ENCODE data around the gene ZNF423. TPM values are rescaled to one million over a fixed set of nuclear protein-coding genes. Genes with fewer than 3 reads are reported as not detected.

The ZNF423 gene
- total and polyA plus RNA-seq, 2 of the 13 experiments (the other 11 are each of a cell fraction or from before 2014, with no cell fraction given), result 0.07 to 0.31 TPM

DNA sequence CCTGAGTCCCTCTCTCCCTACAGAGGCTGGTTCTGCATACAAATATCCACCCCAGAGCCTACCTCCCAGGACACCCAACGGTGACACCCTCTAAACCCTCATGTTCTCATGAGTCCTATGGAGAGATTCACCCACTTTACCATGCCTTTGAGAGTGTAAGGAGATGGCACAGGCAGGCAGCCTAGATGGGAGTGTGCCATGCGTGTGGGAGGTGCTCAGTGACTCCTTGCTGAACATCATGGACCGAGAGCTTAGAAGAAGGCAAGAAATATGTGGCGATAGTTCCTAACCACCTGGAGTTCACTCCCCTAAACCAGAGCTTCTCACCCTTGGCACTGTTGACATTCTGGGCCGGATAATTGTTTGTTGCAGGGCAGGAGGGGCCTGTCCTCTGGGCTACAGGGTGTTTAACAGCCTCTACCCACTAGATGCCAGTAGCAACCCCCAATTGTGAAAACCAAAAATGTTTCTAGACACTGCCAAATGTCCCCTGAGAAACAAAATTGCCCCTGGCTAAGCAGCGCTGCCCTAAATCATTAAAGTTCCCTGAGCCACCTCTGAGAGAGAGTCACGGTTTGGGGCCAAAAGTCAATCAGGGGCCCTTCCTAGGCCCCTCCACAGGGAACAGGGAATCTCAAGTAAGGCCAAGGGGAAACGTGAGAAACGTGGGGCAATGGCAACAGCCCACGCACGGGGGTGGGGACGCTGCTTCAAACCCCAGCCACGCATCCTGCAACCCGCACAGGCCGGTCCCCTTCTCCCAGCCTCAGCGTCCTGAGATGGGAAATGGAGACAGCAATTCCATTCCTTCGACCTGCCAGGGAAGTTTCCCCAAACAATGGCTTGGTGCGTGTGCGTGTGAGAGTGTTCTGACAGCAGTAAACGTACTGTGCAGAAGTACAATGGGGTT, 415.5 kb downstream of the ZNF423 start:
- Histone ChIP-seq H3K4me1 (ENCODE audit: insufficient read depth, low read length) (no peaks in the 10 kb centered on the region), H3K9me3 (ENCODE audit: low read length) (no peaks in the 10 kb centered on the region), H3K79me2 (ENCODE audit: insufficient read depth, low read length) (no peaks in the 10 kb centered on the region), H3K4me3 (replicated peaks in 1 of 3; ENCODE audit: insufficient read depth in 1 of 3, low read depth in 2 of 3, low read length in 3 of 3) (no peak overlapping the region), H4K20me1 (ENCODE audit: insufficient read depth, low read length) (no peaks in the 10 kb centered on the region), H3K27ac (ENCODE audit: extremely low read length, insufficient read depth, low read length) (no peak overlapping the region), H3K4me2 (ENCODE audit: low read depth, low read length) (no peak overlapping the region), H3K36me3 (replicated peaks in 1 of 2; ENCODE audit: control insufficient read depth in 1 of 2, insufficient read depth in 2 of 2, low read length in 2 of 2) (no peaks in the 10 kb centered on the region), H3K9ac (ENCODE audit: insufficient read depth, low read depth, low read length) (no peak overlapping the region), H3K27me3 (ENCODE audit: control insufficient read depth in 1 of 2, insufficient read depth in 2 of 2, low read length in 2 of 2) (peaks cover 0 to 34% of the 10 kb centered on the region in 2 experiments; a peak in 3 of 5 replicates), H2AFZ (ENCODE audit: low read length) (no peak overlapping the region)
- TF ChIP-seq, protein P1, sequence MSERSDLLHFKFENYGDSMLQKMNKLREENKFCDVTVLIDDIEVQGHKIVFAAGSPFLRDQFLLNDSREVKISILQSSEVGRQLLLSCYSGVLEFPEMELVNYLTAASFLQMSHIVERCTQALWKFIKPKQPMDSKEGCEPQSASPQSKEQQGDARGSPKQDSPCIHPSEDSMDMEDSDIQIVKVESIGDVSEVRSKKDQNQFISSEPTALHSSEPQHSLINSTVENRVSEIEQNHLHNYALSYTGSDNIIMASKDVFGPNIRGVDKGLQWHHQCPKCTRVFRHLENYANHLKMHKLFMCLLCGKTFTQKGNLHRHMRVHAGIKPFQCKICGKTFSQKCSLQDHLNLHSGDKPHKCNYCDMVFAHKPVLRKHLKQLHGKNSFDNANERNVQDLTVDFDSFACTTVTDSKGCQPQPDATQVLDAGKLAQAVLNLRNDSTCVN (CRISPR knock-in tag; IDR thresholded peaks at IDR 0.05; ENCODE audit: borderline replicate concordance), result no peak
- TF ChIP-seq GABPA (IDR thresholded peaks at IDR 0.05; ENCODE audit: low read depth, low read length) (no peak), GABPA (CRISPR knock-in tag; IDR thresholded peaks at IDR 0.05; ENCODE audit: low read depth) (no peak), ZNF790 (CRISPR knock-in tag; IDR thresholded peaks at IDR 0.05; ENCODE audit: borderline replicate concordance) (no peak), KAT8 (CRISPR knock-in tag; IDR thresholded peaks at IDR 0.05) (no peak)
- intact Hi-C loops (cut with micrococcal nuclease; ENCODE audit: unreplicated experiment) (no loop called here), in situ Hi-C loops (cut with HindIII; ENCODE audit: extremely low pct_ligation_motif_present, low pct_unique_long_range_greater_than_20kb) (no loop called here)
- 22% methylated on average over 20 of the region's 20 CpGs for WGBS (ENCODE audit: low lambda C conversion rate)
- FAIRE-seq (no peak), DNase-seq (ENCODE audit: low spot score) (no peak), ATAC-seq (no peak)
- POLR2A ChIA-PET, result no interaction called here
- CTCF ChIA-PET (ENCODE audit: low intra/inter-chr PET ratio, low total read pairs), result no interaction called here
- no TSS peak for BruUV-seq (replicated peaks)

DNA sequence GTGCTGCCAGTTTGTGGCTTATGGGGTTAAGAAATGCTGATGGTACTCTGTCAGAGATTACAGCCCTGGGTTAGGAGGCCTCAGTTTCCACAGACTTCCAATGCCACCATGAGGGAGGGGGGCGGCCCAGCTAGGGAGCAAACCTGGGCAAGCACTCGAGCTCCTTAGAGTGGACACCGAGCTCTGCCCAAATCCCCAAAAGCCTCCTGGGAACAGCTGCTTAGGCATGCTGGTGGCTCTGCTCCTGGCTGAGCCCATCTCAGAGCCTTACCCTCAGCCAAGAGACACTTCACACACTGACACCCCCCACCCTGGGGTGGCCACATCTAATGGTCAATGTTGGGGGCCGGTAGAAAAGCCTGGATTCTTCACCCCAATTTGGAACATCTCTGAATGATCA, 416.2 kb downstream of the ZNF423 start:
- no peaks in the 10 kb centered on the region for H4K20me1 ChIP-seq (ENCODE audit: insufficient read depth, low read length)
- DNase-seq (ENCODE audit: low spot score) (no peak), FAIRE-seq (no peak), ATAC-seq (no peak)
- H3K4me3 ChIP-seq (replicated peaks in 1 of 3; ENCODE audit: insufficient read depth in 1 of 3, low read depth in 2 of 3, low read length in 3 of 3), result no peak overlapping the region
- no peak overlapping the region for H3K27ac ChIP-seq (ENCODE audit: extremely low read length, insufficient read depth, low read length)
- H3K9me3 ChIP-seq (ENCODE audit: low read length), result no peaks in the 10 kb centered on the region
- peaks cover 0 to 31% of the 10 kb centered on the region in 2 experiments; a peak in 3 of 5 replicates for H3K27me3 ChIP-seq (ENCODE audit: control insufficient read depth in 1 of 2, insufficient read depth in 2 of 2, low read length in 2 of 2)
- H3K4me1 ChIP-seq (ENCODE audit: insufficient read depth, low read length), result no peaks in the 10 kb centered on the region
- H2AFZ ChIP-seq (ENCODE audit: low read length), result no peak overlapping the region
- no peaks in the 10 kb centered on the region for H3K36me3 ChIP-seq (replicated peaks in 1 of 2; ENCODE audit: control insufficient read depth in 1 of 2, insufficient read depth in 2 of 2, low read length in 2 of 2)
- no TSS peak for BruUV-seq (replicated peaks)
- H3K9ac ChIP-seq (ENCODE audit: insufficient read depth, low read depth, low read length), result no peak overlapping the region
- H3K79me2 ChIP-seq (ENCODE audit: insufficient read depth, low read length), result no peaks in the 10 kb centered on the region
- intact Hi-C loops (cut with micrococcal nuclease; ENCODE audit: unreplicated experiment) (no loop called here), in situ Hi-C loops (cut with HindIII; ENCODE audit: extremely low pct_ligation_motif_present, low pct_unique_long_range_greater_than_20kb) (no loop called here)
- H3K4me2 ChIP-seq (ENCODE audit: low read depth, low read length), result no peak overlapping the region
- POLR2A ChIA-PET, result no interaction called here
- CTCF ChIA-PET (ENCODE audit: low intra/inter-chr PET ratio, low total read pairs), result no interaction called here
- WGBS (ENCODE audit: low lambda C conversion rate), result 20% methylated on average over 1 of the region's 4 CpGs
- TF ChIP-seq KDM3A (CRISPR knock-in tag; IDR thresholded peaks at IDR 0.05; ENCODE audit: low read depth) (no peak), ZNF33A (CRISPR knock-in tag; IDR thresholded peaks at IDR 0.05; ENCODE audit: borderline replicate concordance) (no peak), ZNF101 (CRISPR knock-in tag; IDR thresholded peaks at IDR 0.05; ENCODE audit: borderline replicate concordance, low read depth) (no peak), FOXP1 (IDR thresholded peaks at IDR 0.05) (no peak), FOXP1 (CRISPR knock-in tag; IDR thresholded peaks at IDR 0.05) (no peak), TBX3 (IDR thresholded peaks at IDR 0.05; ENCODE audit: borderline replicate concordance) (no peak), MED8 (CRISPR knock-in tag; IDR thresholded peaks at IDR 0.05; ENCODE audit: insufficient replicate concordance) (no peak), USF2 (IDR thresholded peaks at IDR 0.05; ENCODE audit: low read depth, low read length) (no peak), USF2 (CRISPR knock-in tag; IDR thresholded peaks at IDR 0.05; ENCODE audit: borderline replicate concordance) (no peak), NFATC3 (CRISPR knock-in tag; IDR thresholded peaks at IDR 0.05) (no peak), SAP130 (CRISPR knock-in tag; IDR thresholded peaks at IDR 0.05; ENCODE audit: low read depth) (no peak)

Measured in HepG2 (cell line).